HG02981 (cell line): ENCODE results near the gene TLCD2.
A peak's percentile ranks its signal among the peaks of the same experiment; 100 is the strongest.
"Not testable (repeated sequence)": the region's sequence is repeated elsewhere in the genome, so short reads cannot be mapped to it uniquely, and the experiment has no call there.

Experiments
- ATAC-seq: cut with Tn5 transposase; IDR thresholded peaks from one replicate; pipeline ENCODE4 v1.9.1; 2021; ENCODE audit warnings: mild to moderate bottlenecking, moderate library complexity; ENCODE audit not compliant: unreplicated experiment

TLCD2 gene

GRCh38 chr17:1736348-1737281 lies 26.4 kb upstream of the TLCD2 start:
- no peak for ATAC-seq

DNA sequence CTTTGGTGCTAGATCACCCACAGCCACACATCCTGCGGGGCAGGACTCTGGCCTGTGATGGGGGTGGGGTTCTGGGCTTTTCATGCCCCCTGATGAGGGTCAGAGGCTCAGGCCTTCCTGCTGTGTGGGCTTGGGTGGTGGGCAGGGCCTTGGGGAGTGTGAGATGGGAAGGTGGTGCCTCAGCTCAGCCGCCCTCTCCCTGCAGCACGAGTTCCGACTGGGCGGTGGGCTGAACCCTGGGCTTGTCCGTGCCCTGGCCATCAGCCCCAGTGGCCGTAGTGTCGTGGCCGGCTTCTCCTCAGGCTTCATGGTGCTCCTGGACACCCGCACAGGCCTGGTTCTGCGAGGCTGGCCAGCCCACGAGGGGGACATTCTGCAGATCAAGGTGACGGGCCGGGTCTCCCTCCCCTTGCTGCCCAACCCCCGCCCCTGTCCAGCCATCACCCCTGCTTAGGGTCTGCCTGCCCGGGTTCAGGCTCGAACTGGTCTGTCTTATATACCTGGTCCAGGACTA lies 25.7 kb upstream of the TLCD2 start:
- no peak for ATAC-seq

GRCh38 chr17:1735418-1735817 lies 25.2 kb upstream of the TLCD2 start:
- no peak for ATAC-seq

- ATAC-seq: no peak
Observed at GRCh38 chr17:1733759-1734158, 23.6 kb upstream of the TLCD2 start.

- ATAC-seq: no peak
Observed at GRCh38 chr17:1732833-1733321, 22.7 kb upstream of the TLCD2 start.

DNA sequence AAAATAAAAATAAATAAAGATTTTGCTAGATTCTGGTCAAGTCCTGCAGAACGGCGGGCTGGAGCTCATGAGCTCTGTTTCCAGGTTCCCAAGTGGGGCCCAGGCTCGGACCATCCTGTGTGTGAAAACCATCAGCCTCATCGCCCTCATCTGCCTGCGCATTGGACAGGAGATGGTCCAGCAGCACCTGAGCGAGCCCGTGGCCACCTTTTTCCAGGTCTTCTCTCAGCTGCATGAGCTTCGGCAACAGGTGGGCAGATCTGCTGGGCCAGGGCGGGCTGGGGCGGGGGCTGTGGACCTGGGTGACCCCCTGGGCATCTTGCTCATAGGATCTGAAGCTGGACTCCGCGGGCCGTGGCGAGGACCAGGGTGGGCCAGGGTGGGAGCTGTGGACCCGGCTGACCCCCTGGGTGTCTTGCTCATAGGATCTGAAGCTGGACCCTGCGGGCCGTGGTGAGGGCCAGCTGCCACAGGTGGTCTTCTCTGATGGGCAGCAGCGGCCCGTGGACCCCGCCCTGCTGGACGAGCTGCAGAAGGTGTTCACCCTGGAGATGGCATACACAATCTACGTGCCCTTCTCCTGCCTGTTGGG lies 22.2 kb upstream of the TLCD2 start:
- ATAC-seq: no peak

DNA sequence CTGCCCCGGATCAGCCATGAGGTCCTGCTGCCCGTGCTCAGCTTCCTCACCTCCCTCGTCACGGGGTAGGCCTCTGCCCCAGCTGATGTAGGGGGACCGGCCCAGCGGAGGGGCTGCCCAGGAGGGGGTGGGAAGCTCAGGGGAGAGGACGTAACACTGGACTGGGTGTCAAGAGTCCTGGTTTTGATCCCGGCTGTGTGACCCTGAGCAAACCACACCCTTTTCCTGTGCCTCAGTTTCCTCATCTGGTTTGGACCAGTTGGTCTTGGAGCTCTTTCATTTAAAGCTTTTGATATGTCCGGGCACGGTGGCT lies 21.0 kb upstream of the TLCD2 start:
- no peak for ATAC-seq

- no peak for ATAC-seq
Observed at GRCh38 chr17:1730326-1731193, 20.4 kb upstream of the TLCD2 start.

GRCh38 chr17:1729966-1730325 lies 19.8 kb upstream of the TLCD2 start:
- ATAC-seq: no peak

DNA sequence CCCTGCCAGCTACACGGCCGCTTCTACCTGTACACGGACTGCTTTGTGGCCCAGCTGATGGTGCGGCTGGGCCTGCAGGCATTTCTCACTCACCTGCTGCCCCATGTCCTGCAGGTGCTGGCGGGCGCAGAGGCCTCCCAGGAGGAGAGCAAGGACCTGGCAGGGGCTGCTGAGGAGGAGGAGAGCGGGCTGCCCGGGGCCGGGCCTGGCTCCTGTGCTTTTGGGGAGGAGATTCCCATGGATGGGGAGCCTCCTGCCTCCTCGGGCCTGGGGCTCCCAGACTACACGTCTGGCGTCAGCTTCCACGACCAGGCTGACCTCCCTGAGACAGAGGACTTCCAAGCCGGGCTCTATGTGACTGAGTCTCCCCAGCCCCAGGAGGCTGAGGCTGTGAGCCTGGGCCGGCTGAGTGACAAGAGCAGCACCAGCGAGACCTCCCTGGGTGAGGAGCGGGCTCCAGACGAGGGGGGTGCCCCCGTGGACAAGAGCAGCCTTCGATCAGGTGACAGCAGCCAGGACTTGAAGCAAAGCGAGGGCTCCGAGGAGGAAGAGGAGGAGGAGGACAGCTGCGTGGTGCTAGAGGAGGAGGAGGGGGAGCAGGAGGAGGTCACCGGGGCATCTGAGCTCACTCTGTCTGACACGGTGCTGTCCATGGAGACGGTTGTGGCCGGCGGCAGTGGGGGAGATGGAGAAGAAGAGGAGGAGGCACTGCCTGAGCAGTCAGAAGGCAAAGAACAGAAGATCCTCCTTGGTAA lies 17.9 kb upstream of the TLCD2 start:
- ATAC-seq: no peak

DNA sequence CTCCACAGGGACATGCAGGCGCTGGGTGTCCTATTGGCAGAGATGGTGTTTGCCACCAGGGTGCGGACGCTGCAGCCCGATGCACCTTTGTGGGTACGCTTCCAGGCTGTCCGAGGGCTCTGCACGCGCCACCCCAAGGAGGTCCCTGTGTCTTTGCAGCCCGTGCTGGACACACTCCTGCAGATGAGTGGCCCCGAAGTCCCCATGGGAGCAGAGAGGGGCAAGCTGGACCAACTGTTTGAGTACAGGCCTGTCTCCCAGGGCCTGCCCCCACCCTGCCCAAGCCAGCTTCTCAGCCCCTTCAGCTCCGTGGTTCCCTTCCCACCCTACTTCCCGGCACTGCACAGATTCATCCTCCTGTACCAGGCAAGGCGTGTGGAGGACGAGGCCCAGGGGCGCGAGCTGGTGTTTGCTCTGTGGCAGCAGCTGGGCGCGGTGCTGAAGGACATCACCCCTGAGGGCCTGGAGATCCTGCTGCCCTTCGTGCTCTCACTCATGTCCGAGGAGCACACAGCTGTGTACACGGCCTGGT lies 17.1 kb upstream of the TLCD2 start:
- ATAC-seq: no peak

DNA sequence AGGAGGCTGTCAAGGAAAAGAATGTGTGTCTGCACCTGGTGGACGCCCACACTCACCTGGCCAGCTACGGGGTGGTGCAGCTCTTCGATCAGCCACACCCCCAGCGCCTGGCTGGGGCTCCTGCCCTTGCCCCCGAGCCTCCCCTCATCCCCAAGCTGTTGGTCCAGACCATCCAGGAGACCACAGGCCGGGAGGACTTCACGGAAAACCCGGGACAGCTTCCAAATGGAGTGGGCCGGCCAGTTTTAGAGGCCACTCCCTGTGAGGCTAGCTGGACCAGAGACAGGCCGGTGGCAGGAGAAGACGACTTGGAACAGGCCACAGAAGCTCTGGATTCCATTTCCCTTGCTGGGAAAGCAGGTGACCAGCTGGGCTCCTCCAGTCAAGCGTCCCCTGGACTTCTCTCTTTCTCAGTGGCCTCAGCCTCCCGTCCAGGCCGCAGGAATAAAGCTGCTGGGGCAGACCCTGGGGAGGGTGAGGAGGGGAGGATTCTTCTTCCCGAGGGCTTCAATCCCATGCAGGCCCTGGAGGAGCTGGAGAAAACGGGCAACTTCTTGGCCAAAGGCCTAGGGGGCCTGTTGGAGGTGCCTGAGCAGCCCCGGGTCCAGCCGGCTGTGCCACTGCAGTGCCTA lies 16.6 kb upstream of the TLCD2 start:
- no peak for ATAC-seq

GRCh38 chr17:1725642-1726511 lies 15.7 kb upstream of the TLCD2 start:
- ATAC-seq: no peak

- ATAC-seq: peak; percentile 19
Observed at GRCh38 chr17:1724869-1725641, 14.9 kb upstream of the TLCD2 start.

GRCh38 chr17:1724351-1724868 lies 14.2 kb upstream of the TLCD2 start, which contains the start of gene WDR81:
TSS of gene WDR81 (plus strand) at chr17:1724704. CDS start at chr17:1724960, 256 bp downstream.
- ATAC-seq: peak; percentile 52

DNA sequence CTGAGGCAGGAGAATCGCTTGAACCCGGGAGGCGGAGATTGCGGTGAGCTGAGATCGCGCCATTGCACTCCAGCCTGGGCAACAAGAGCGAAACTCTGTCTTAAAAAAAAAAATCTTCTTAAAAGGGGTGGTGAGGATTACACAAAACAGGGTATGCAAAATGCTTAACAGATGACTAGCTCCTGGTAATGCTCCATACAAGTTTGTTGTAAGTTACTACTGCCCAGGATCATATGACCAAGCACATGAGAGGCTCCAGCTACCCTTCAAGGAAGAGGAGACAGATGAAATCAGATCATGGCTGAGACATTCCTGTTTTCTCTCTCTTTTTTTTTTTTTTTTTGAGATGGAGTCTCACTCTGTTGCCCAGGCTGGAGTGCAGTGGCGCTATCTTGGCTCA lies 11.8 kb upstream of the TLCD2 start:
- ATAC-seq: not testable (repeated sequence)

DNA sequence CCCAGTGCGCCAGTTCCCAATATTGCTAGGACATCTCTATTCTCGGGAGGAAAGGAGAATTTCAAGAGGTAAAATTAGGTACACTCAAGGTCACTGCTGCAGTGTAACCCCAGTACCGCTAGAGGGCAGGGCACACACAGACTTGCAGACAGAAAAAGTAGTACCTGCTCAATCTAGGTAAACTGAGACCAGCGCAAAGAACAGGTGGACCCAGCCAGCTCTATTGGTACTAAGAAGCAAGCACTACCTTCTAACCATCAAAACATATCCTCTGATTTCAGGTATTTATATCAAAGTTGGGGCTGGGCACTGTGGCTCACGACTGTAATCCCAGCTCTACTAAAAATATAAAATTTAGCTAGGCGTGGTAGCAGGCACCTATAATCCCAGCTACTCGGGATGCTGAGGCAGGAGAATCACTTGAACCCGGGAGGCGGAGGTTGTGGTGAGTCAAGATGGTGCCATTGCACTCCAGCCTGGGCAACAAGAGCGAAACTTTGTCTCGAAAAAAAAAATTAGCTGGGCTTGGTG lies 10.7 kb upstream of the TLCD2 start:
- no peak for ATAC-seq
